ENCODE data around the gene PTBP1.
"Not testable (repeated sequence)": the region's sequence is repeated elsewhere in the genome, so short reads cannot be mapped to it uniquely, and the experiment has no call there.

The PTBP1 gene

DNA sequence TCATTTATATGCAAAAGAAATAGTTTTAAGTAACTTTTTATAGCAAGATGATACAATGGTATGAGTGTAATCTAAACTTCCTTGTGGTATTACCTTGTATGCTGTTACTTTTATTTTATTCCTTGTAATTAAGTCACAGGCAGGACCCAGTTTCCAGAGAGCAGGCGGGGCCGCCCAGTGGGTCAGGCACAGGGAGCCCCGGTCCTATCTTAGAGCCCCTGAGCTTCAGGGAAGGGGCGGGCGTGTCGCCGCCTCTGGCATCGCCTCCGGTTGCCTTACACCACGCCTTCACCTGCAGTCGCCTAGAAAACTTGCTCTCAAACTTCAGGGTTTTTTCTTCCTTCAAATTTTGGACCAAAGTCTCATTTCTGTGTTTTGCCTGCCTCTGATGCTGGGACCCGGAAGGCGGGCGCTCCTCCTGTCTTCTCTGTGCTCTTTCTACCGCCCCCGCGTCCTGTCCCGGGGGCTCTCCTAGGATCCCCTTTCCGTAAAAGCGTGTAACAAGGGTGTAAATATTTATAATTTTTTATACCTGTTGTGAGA lies 14.3 kb downstream of the PTBP1 start:
- no peak for DNase-seq

DNA sequence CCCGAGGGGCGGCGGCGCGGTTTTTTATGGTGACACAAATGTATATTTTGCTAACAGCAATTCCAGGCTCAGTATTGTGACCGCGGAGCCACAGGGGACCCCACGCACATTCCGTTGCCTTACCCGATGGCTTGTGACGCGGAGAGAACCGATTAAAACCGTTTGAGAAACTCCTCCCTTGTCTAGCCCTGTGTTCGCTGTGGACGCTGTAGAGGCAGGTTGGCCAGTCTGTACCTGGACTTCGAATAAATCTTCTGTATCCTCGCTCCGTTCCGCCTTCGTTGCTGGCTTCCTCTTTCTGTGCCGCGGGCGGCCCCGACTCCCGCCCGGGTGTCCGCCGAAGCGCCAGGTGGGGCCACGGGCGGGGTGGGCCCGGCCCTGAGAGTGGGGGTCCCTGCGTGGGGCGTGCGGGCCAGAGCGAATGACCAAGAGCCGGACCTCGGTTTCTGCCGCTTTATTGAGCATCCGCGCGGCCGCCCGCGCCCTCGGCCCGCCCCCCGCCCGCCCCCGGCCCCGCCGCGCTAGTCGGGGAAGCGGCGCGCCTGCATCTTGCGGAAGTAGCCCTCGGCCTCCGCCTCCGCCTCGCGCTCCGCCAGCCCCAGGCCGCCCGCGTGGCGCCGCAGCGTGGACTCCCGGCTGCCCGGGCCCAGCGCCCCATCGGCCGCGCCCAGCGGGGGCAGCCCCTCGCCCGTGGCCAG lies 14.9 kb downstream of the PTBP1 start:
- DNase-seq = no peak

DNA sequence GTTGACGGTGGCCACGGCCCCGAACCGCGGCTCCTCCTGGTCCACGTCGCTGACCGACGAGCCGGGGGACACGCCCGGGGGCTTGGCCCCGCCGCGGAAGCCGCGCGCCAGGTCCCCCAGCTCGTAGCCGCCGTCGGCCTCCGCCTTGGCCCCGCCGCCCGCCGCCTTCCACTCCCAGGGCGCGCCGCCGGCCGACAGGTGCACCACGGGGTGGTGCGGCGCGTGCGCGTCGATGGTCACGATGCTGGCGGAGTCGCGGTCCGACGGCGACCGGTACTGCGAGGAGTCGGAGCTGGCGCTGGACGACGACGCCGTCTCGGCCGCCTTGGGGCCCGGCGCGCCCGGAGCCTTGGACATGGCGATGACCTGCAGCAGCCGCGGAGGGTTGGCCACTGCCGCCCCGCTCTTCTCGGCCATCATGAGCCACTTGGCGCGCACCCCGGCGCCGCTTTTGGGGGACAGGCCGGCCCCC lies 15.5 kb downstream of the PTBP1 start:
- no peak for DNase-seq

DNA sequence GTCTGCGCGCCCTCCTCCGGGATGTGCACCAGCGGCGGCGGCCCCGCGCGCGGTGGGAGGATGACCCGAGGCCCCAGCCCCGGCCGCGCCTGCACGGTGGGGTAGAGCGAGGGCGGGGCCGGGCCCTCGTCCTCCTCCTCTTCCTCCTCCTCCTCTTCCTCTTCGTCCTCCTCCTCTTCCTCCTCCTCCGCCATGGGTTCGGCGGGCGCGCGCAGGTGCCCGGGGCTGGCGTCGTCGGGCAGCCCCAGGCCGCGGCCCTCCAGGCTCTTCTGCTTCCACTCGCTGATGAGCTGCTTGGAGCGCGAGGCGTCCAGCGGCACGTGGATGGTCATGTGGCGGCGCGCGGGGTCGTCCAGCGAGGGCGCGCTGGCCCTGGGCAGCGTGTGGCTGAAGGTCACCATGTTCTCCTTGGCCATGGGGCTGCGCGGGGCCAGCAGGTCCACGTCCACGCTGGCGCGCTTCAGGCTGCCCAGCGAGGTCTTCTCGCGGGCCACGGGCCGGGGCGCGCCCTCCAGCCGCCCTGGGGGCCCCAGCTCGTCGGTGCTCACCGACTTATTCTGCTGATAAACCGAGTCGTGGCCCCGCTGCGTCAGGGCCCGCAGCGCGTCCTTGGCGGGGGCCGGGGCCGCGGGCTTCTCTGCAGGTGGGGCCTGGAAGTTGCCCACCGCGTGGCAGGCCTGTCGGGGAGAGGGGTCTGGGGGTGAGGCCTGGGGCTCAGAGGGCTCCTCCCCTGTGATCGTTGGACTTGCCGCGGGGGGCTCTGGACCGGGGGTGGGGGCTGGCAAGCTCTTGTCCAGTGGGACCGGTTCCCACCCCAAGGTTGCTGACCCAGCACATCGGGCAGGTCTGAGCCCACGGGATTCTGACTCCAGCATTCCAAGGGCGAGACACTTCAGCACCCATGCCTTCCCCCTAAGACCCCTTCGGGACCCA lies 16.2 kb downstream of the PTBP1 start:
- no peak for DNase-seq

- DNase-seq = no peak
Measured at GRCh38 chr19:814152-815078, 17.2 kb downstream of the PTBP1 start.

- DNase-seq = no peak
Measured at GRCh38 chr19:815079-815774, 18.0 kb downstream of the PTBP1 start.

GRCh38 chr19:815775-816499 lies 18.7 kb downstream of the PTBP1 start:
- no peak for DNase-seq

DNA sequence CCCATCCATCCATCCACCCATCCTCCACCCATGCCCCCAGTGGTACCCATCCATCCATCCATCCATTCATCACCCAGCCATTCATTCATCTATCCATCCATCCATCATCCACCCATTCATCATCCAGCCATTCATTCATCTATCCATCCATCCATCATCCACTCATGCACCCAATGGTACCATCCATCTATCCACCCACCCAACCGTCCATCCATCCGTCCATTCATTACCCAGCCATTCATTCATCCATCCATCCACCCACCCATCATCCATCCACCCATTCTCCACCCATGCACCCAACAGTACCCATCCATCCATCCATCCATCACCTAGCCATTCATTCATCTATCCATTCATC lies 19.2 kb downstream of the PTBP1 start:
- no peak for DNase-seq

DNA sequence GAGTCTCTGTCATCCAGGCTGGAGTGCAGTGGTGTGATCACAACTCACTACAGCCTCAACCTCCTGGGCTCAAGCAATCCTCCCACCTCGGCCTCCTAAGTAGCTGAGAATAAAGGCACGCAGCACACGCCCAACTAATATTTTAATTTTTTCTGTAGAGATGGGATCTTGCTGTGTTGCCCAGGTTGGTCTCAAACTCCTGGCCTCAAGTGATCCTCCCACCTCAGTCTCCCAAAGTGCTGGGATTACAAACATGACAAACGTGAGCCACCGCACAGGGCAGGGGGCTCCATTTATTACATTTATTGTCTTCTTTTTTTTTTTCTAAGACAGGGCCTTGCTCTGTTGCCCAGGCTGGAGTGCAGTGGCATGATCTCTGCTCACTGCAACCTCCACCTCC lies 23.0 kb downstream of the PTBP1 start:
- not testable (repeated sequence) for DNase-seq

- no peak for DNase-seq
Measured at GRCh38 chr19:821231-821824, 24.1 kb downstream of the PTBP1 start.

DNA sequence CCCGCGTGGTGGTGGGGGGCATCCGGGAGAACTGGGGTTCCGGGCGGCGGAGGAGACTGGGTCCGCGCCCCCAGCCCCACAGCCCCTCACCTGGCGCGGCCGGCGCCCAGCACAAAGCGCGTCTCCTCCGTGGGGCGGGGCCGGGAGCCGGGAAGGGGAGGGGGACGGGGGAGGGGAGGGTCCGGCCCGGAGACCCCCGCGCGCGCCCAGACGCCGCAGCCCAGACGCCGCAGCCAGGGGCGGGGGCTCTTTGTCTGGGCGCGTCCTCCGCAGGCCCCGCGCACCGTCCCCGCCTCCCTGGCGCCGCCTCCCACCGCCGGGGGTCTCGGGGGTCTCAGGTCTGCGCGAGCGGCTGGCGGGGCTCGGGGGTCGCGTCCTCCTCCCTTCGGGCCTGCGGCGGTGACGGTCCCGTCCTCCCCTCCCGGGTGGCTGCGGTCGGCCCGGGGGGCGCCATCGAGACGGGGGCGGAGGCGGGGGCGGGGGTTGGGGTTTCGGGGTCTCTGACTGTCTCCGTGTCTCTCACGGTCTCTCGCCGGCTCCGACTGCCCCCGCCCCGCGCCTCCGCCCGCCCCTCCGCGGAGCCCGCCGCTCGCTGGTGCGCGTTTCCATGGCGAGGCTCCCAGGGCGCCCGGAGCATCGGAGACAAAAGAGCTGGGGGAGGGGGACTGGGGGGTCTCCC lies 24.7 kb downstream of the PTBP1 start, which contains the start of gene PLPPR3:
Gene PLPPR3 (minus strand): TSS at position 131 of the 679 bp plus-strand sequence. CDS start 396 bp downstream, outside the sequence.
- no peak for DNase-seq

- DNase-seq = no peak
Measured at GRCh38 chr19:823565-824121, 26.4 kb downstream of the PTBP1 start.

DNA sequence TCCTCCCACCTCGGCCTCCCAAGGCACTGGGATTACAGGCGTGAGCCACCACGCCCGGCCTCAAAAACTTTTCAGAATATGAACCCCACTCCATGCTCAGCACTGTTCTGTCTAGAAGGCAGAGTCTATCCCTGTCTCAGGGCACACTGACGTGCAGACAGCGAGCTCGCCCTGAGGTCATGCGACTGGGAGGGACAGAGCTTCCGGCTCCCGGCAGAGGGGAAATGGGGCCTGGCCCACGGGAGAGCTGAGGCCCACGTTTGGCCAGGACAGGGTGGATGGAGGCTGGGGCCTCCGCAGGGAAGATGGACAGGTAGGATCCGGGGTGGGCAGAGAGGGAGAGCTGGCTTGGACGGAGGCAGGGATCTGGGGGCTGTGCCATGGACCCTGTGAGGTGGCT lies 27.6 kb downstream of the PTBP1 start:
- no peak for DNase-seq

- DNase-seq = no peak
Measured at GRCh38 chr19:825897-826644, 28.8 kb downstream of the PTBP1 start.

GRCh38 chr19:827314-827709 lies 30.1 kb downstream of the PTBP1 start:
- no peak for DNase-seq

DNA sequence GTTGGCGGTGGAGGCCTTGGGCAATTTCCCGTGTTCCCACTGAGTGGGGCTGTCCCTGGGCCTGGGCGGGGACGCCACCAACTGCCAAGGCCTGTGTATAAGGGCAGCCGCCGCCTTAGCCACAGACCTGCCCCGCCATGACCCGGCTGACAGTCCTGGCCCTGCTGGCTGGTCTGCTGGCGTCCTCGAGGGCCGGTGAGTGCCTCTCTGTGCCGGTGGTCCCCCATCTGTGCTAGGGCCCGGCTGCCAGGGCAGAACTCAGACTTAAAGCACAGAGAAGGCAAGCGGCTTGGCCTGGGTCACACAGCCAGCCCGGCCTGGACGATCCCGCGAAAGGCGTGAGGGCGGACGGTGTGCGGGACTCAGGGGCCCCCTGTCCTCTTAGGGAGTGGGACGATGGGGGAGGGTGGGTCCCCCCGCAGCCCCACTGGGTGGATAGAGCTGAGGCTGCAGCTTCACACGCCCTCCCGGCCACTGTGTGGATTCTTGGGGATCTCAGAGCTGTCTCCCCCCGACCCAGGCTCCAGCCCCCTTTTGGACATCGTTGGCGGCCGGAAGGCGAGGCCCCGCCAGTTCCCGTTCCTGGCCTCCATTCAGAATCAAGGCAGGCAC lies 30.6 kb downstream of the PTBP1 start, which contains the start of gene AZU1:
Gene AZU1 (plus strand): TSS at position 128 of the 612 bp plus-strand sequence. CDS start 10 bp downstream, at position 138.
- no peak for DNase-seq

DNA sequence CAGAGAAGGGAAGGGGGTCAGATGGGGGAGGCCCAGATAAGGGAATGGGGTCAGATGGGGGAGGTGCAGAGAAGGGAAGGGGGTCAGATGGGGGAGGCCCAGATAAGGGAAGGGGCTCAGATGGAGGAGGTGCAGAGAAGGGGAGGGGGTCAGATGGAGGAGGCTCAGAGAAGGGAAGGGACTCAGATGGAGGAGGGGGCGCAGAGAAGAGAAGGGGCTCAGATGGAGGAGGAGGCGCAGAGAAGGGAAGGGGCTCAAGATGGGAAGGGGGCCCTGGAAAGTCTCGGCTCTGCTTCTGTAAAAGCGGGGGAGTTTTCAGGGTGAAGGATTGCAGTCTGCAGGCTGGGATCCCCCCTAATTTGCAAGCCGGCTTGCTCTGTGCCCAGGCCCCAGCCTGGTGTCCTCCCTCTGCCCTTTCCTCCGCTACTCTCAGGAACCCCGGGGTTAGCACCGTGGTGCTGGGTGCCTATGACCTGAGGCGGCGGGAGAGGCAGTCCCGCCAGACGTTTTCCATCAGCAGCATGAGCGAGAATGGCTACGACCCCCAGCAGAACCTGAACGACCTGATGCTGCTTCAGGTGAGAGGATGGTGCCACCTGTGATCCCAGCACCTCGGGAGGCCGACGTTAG lies 32.0 kb downstream of the PTBP1 start:
- no peak for DNase-seq

Measured in cortex of kidney (tissue), 1 donor.